Measurements from ENCODE around the gene FGL2. TPM values are rescaled to one million over a fixed set of nuclear protein-coding genes. Genes with fewer than 3 reads are reported as not detected.

Gene FGL2
- total and polyA plus RNA-seq, 2 experiments from 2014 or later, result not detected

- no peak for TF ChIP-seq ZNF462 (CRISPR knock-in tag; IDR thresholded peaks at IDR 0.05)
These were observed 17.9 kb downstream of the FGL2 start (continued) for GRCh38 chr7:77181734-77182133.

GRCh38 chr7:77181015-77181595, 18.5 kb downstream of the FGL2 start:
- Histone ChIP-seq H3K79me2 (replicated peaks; ENCODE audit: insufficient read depth) (no peaks in the 10 kb centered on the region), H3K36me3 (ENCODE audit: insufficient read depth) (no peaks in the 10 kb centered on the region), H3F3A (replicated peaks; ENCODE audit: low read depth) (no peaks in the 10 kb centered on the region), H3K4me1 (ENCODE audit: insufficient read depth) (no peaks in the 10 kb centered on the region), H4K20me1 (replicated peaks; ENCODE audit: insufficient read depth) (no peaks in the 10 kb centered on the region), H2AFZ (no peak overlapping the region), H3K9me2 (ENCODE audit: insufficient read depth) (no peaks in the 10 kb centered on the region), H3K4me2 (no peak overlapping the region), H3K27ac (ENCODE audit: low read depth) (no peak overlapping the region), H3K4me3 (no peak overlapping the region), H3K27me3 (ENCODE audit: insufficient read depth) (no peaks in the 10 kb centered on the region)
- DNase-seq (ENCODE audit: low spot score) (no peak), ATAC-seq (no peak)
- H3K4me3 Mint-ChIP-seq, result no peak overlapping the region
- H3K36me3 Mint-ChIP-seq (ENCODE audit: low read depth), result no peaks in the 10 kb centered on the region
- peaks cover 2% of the 10 kb centered on the region for H3K27me3 Mint-ChIP-seq (ENCODE audit: insufficient read depth, low read depth, poor library complexity)
- no peaks in the 10 kb centered on the region for H3K9me3 Mint-ChIP-seq
- no peaks in the 10 kb centered on the region for H3K4me1 Mint-ChIP-seq
- no peak overlapping the region for H3K27ac Mint-ChIP-seq
- TF ChIP-seq NANOG (IDR thresholded peaks at IDR 0.05; ENCODE audit: borderline replicate concordance), result no peak
- TF ChIP-seq ZNF462 (CRISPR knock-in tag; IDR thresholded peaks at IDR 0.05), result no peak
- TF ChIP-seq CREB1 (CRISPR knock-in tag; IDR thresholded peaks at IDR 0.05; ENCODE audit: low read depth), result no peak
- TF ChIP-seq CTCF (conservative IDR thresholded peaks at IDR 0.05; ENCODE audit: low read depth in 2 of 2), result no peak
- TF ChIP-seq ZNF331 (CRISPR knock-in tag; IDR thresholded peaks at IDR 0.05; ENCODE audit: low read depth), result no peak

Data from GM23338 (cell line).